ENCODE results near the gene ACAA2. TPM values are rescaled to one million over a fixed set of nuclear protein-coding genes. Genes with fewer than 3 reads are reported as not detected.
A peak's percentile ranks its signal among the peaks of the same experiment; 100 is the strongest.

Gene ACAA2
- total and polyA plus RNA-seq, 4 donors, result 35.2 to 52.8 (median 44.9) TPM

GRCh38 chr18:49846361-49846662 lies 33.0 kb upstream of the ACAA2 start:
- Histone ChIP-seq H3K9ac (ENCODE audit: insufficient read depth in 1 of 2, low read length in 2 of 2) (no peak overlapping the region), H3K9me3 (ENCODE audit: control insufficient read depth in 4 of 4, insufficient read depth in 3 of 4, low read length in 3 of 4) (no peaks in the 10 kb centered on the region), H3K36me3 (ENCODE audit: control insufficient read depth in 4 of 4, insufficient read depth in 4 of 4, low read length in 4 of 4) (peaks cover 0 to 2% (median 0%) of the 10 kb centered on the region in 4 donors), H3K4me3 (no peak overlapping the region), H3K27ac (ENCODE audit: low read depth in 1 of 2, low read length in 1 of 2) (no peak overlapping the region), H3K4me1 (ENCODE audit: control insufficient read depth in 5 of 5, insufficient read depth in 5 of 5, low read length in 5 of 5) (peaks cover 0 to 4% (median 0%) of the 10 kb centered on the region in 5 donors), H3K27me3 (ENCODE audit: control insufficient read depth in 3 of 3, insufficient read depth in 3 of 3, low read length in 2 of 3) (no peaks in the 10 kb centered on the region)
- TF ChIP-seq, protein P1, sequence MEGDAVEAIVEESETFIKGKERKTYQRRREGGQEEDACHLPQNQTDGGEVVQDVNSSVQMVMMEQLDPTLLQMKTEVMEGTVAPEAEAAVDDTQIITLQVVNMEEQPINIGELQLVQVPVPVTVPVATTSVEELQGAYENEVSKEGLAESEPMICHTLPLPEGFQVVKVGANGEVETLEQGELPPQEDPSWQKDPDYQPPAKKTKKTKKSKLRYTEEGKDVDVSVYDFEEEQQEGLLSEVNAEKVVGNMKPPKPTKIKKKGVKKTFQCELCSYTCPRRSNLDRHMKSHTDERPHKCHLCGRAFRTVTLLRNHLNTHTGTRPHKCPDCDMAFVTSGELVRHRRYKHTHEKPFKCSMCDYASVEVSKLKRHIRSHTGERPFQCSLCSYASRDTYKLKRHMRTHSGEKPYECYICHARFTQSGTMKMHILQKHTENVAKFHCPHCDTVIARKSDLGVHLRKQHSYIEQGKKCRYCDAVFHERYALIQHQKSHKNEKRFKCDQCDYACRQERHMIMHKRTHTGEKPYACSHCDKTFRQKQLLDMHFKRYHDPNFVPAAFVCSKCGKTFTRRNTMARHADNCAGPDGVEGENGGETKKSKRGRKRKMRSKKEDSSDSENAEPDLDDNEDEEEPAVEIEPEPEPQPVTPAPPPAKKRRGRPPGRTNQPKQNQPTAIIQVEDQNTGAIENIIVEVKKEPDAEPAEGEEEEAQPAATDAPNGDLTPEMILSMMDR (IDR thresholded peaks at IDR 0.05; ENCODE audit: control extremely low read depth, extremely low read depth), result no peak
- ATAC-seq (ENCODE audit: insufficient read depth, low FRiP score) (no peak), DNase-seq (peak in 1 of 3 donors; percentile 15)
- 81 to 85% methylated on average over 5 of the region's 5 CpGs for WGBS, 2 donors

- no peak for ATAC-seq (ENCODE audit: insufficient read depth, low FRiP score)
- Histone ChIP-seq H3K27ac (ENCODE audit: low read depth in 1 of 2, low read length in 1 of 2) (no peak overlapping the region), H3K27me3 (ENCODE audit: control insufficient read depth in 3 of 3, insufficient read depth in 3 of 3, low read length in 2 of 3) (no peaks in the 10 kb centered on the region), H3K4me3 (no peak overlapping the region), H3K9me3 (ENCODE audit: control insufficient read depth in 4 of 4, insufficient read depth in 3 of 4, low read length in 3 of 4) (no peaks in the 10 kb centered on the region), H3K36me3 (ENCODE audit: control insufficient read depth in 4 of 4, insufficient read depth in 4 of 4, low read length in 4 of 4) (peaks cover 0 to 2% (median 0%) of the 10 kb centered on the region in 4 donors), H3K4me1 (ENCODE audit: control insufficient read depth in 5 of 5, insufficient read depth in 5 of 5, low read length in 5 of 5) (peaks cover 0 to 4% (median 0%) of the 10 kb centered on the region in 5 donors), H3K9ac (ENCODE audit: insufficient read depth in 1 of 2, low read length in 2 of 2) (no peak overlapping the region)
- WGBS, 2 donors, result 86 to 94% methylated on average over 6 of the region's 6 CpGs
- TF ChIP-seq, protein P1 (IDR thresholded peaks at IDR 0.05; ENCODE audit: control extremely low read depth, extremely low read depth), result no peak
- no peak for DNase-seq
Observed at GRCh38 chr18:49845629-49846360, 32.5 kb upstream of the ACAA2 start.

GRCh38 chr18:49844903-49845302 lies 31.6 kb upstream of the ACAA2 start:
- TF ChIP-seq, protein P1 (IDR thresholded peaks at IDR 0.05; ENCODE audit: control extremely low read depth, extremely low read depth), result no peak
- H3K4me1 ChIP-seq (ENCODE audit: control insufficient read depth in 5 of 5, insufficient read depth in 5 of 5, low read length in 5 of 5), result peaks cover 0 to 4% (median 0%) of the 10 kb centered on the region in 5 donors
- H3K36me3 ChIP-seq (ENCODE audit: control insufficient read depth in 4 of 4, insufficient read depth in 4 of 4, low read length in 4 of 4), result peaks cover 0 to 2% (median 0%) of the 10 kb centered on the region in 4 donors
- DNase-seq (no peak), ATAC-seq (ENCODE audit: insufficient read depth, low FRiP score) (no peak)
- H3K4me3 ChIP-seq, result no peak overlapping the region
- no peaks in the 10 kb centered on the region for H3K9me3 ChIP-seq (ENCODE audit: control insufficient read depth in 4 of 4, insufficient read depth in 3 of 4, low read length in 3 of 4)
- no peak overlapping the region for H3K27ac ChIP-seq (ENCODE audit: low read depth in 1 of 2, low read length in 1 of 2)
- H3K9ac ChIP-seq (ENCODE audit: insufficient read depth in 1 of 2, low read length in 2 of 2), result no peak overlapping the region
- H3K27me3 ChIP-seq (ENCODE audit: control insufficient read depth in 3 of 3, insufficient read depth in 3 of 3, low read length in 2 of 3), result no peaks in the 10 kb centered on the region
- WGBS, 2 donors, result 83 to 98% methylated on average over 1 of the region's 1 CpG
